ENCODE results near the gene WDR43.

WDR43 gene

GRCh38 chr2:28995765-28996750 is 101.6 kb downstream of the WDR43 start:
- DNase-seq, result no peak

GRCh38 chr2:28997237-28997846 is 102.9 kb downstream of the WDR43 start:
- DNase-seq, result no peak
